ENCODE data around the gene OSBP. TPM values are rescaled to one million over a fixed set of nuclear protein-coding genes. Genes with fewer than 3 reads are reported as not detected.
"Not testable (repeated sequence)": the region's sequence is repeated elsewhere in the genome, so short reads cannot be mapped to it uniquely, and the experiment has no call there.

Gene OSBP
- total RNA-seq, 4 donors from 2014 or later = 27.4 to 45.2 (median 34.9) TPM

DNA sequence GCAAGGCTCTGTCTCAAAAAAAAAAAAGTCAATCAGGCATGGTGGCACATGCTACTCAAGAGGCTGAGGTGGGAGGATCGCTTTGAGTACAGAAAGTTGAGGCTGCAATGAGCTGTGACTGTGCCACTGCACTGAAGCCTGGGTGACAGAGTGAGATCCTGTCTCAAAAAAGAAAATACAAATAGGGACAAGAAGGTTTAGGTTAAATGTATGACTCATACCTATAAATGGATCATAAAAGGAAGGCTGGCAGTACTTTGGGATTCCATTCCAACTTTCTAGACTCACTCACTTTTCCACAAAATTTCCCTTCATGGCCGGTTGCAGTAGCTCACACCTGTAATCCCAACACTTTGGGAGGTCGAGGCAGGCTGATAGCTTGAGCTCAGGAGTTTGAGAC is 25.6 kb upstream of the OSBP start:
- intact Hi-C loops (cut with DNase I; ENCODE audit: low total_unique reads) = no loop called here
- H3K27me3 ChIP-seq = no peaks in the 10 kb centered on the region
- no peaks in the 10 kb centered on the region for H3K4me1 ChIP-seq
- DNase-seq = no peak
- peak overlapping the region in 2 of 4 donors; percentile 21 to 40 for H3K27ac ChIP-seq
- in situ Hi-C loops (cut with MboI; ENCODE audit: low sequenced_read_pairs in 4 of 4) = no loop called here
- H3K36me3 ChIP-seq = peaks cover 0 to 94% of the 10 kb centered on the region in 2 donors
- TF ChIP-seq POLR2A (IDR thresholded peaks at IDR 0.05) = no peak
- TF ChIP-seq, protein P1, sequence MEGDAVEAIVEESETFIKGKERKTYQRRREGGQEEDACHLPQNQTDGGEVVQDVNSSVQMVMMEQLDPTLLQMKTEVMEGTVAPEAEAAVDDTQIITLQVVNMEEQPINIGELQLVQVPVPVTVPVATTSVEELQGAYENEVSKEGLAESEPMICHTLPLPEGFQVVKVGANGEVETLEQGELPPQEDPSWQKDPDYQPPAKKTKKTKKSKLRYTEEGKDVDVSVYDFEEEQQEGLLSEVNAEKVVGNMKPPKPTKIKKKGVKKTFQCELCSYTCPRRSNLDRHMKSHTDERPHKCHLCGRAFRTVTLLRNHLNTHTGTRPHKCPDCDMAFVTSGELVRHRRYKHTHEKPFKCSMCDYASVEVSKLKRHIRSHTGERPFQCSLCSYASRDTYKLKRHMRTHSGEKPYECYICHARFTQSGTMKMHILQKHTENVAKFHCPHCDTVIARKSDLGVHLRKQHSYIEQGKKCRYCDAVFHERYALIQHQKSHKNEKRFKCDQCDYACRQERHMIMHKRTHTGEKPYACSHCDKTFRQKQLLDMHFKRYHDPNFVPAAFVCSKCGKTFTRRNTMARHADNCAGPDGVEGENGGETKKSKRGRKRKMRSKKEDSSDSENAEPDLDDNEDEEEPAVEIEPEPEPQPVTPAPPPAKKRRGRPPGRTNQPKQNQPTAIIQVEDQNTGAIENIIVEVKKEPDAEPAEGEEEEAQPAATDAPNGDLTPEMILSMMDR (IDR thresholded peaks at IDR 0.05 in 4 of 5, conservative IDR thresholded peaks at IDR 0.05 in 1 of 5) = no peak
- ATAC-seq = peak; percentile 39 to 46
- H3K4me3 ChIP-seq = no peak overlapping the region
- no peaks in the 10 kb centered on the region for H3K9me3 ChIP-seq

DNA sequence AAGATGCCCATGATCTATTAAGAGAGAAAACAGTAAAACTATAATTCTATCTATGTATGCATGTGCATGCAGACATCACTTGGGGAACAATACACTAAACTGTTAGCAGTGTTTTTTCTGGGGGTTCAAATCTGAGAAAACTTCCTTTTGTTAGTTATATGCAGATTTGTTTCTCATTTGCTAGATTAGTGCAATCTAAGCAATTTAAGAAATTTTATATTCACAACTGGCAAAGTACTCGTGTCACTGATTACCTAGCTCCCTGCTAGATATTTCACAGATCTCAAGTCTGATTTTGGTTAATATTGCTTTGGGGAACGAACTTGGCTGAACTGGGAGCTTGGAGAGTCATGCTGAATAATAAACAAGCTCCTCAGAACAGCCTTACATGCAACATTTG is 14.9 kb upstream of the OSBP start:
- Histone ChIP-seq H3K27ac (no peak overlapping the region), H3K9me3 (no peaks in the 10 kb centered on the region), H3K36me3 (peaks cover 0 to 3% of the 10 kb centered on the region in 2 donors), H3K4me3 (no peak overlapping the region), H3K27me3 (no peaks in the 10 kb centered on the region), H3K4me1 (no peaks in the 10 kb centered on the region)
- intact Hi-C loops (cut with DNase I; ENCODE audit: low total_unique reads) = no loop called here
- in situ Hi-C loops (cut with MboI; ENCODE audit: low sequenced_read_pairs in 4 of 4) = no loop called here
- DNase-seq (no peak), ATAC-seq (no peak)
- TF ChIP-seq, protein P1 (IDR thresholded peaks at IDR 0.05 in 4 of 5, conservative IDR thresholded peaks at IDR 0.05 in 1 of 5) = no peak
- no peak for TF ChIP-seq POLR2A (IDR thresholded peaks at IDR 0.05)

DNA sequence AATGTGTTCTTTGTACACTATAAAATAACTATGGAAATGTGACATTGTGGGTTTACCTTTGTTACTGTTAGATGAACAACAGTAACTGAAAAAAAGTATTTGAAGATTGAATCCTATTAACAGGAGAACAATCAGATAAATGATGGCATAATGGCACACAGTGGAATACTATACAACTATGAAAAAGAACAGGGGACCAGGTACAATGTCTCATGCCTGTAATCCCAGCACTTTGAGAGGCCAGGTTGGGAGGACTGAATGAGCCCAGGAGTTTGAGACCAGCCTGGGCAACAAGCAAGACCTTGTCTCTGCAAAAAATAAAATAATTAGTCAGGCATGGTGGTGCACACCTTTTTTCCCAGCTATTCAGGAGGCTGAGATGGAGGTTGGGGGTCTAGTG is 14.4 kb upstream of the OSBP start:
- H3K27me3 ChIP-seq = no peaks in the 10 kb centered on the region
- DNase-seq = no peak
- H3K9me3 ChIP-seq = no peaks in the 10 kb centered on the region
- no peak overlapping the region for H3K27ac ChIP-seq
- H3K36me3 ChIP-seq = no peaks in the 10 kb centered on the region
- no peak for TF ChIP-seq POLR2A (IDR thresholded peaks at IDR 0.05)
- TF ChIP-seq, protein P1 (IDR thresholded peaks at IDR 0.05 in 4 of 5, conservative IDR thresholded peaks at IDR 0.05 in 1 of 5) = no peak
- H3K4me3 ChIP-seq = no peak overlapping the region
- no peaks in the 10 kb centered on the region for H3K4me1 ChIP-seq
- in situ Hi-C loops (cut with MboI; ENCODE audit: low sequenced_read_pairs in 4 of 4) = no loop called here
- no peak for ATAC-seq
- intact Hi-C loops (cut with DNase I; ENCODE audit: low total_unique reads) = no loop called here

DNA sequence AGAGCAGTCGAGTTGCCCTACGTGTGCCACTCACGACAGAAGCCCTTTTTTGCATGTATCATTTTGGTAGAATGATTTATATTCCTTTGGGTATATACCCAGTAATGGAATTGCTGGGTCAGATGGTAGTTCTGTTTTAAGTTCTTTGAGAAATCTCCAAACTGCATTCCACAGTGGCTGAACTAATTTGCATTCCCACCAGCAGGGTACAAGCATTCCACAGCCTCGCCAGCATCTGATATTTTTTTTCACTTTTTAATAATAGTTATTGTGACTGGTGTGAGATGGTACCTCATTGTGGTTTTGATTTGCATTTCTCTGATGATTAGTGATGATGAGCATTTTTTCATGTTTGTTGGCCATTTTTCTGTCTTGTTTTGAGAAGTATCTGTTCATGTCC is 11.4 kb upstream of the OSBP start:
- H3K9me3 ChIP-seq; ATAC-seq; H3K27ac ChIP-seq; DNase-seq; H3K4me1 ChIP-seq; H3K4me3 ChIP-seq; H3K27me3 ChIP-seq; intact Hi-C loops (cut with DNase I; ENCODE audit: low total_unique reads); in situ Hi-C loops (cut with MboI; ENCODE audit: low sequenced_read_pairs in 4 of 4); H3K36me3 ChIP-seq: not testable (repeated sequence)

DNA sequence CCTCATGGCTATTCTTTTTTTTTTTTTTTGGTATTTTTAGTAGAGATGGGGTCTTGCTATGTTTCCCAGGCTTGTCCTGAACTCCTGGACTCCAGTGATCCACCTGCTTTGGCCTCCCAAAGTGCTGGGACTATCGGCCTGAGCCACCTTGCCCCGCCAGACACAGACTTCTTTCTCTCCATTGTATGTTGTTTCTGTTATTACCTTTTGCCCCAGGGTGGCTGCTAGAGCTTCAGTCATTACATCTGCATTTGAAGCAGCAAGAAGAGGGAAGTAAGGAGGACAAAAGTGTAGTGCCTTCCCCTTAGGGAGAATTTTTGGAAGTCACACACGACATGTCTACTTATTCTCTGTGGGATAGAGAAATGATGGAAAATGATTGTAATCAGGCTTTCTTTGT is 10.1 kb upstream of the OSBP start:
- in situ Hi-C loops (cut with MboI; ENCODE audit: low sequenced_read_pairs in 4 of 4) = no loop called here
- Histone ChIP-seq H3K9me3 (no peaks in the 10 kb centered on the region), H3K4me1 (no peaks in the 10 kb centered on the region), H3K4me3 (no peak overlapping the region), H3K27ac (no peak overlapping the region), H3K36me3 (no peaks in the 10 kb centered on the region), H3K27me3 (no peaks in the 10 kb centered on the region)
- no peak for TF ChIP-seq POLR2A (IDR thresholded peaks at IDR 0.05)
- TF ChIP-seq, protein P1 (IDR thresholded peaks at IDR 0.05 in 4 of 5, conservative IDR thresholded peaks at IDR 0.05 in 1 of 5) = no peak
- DNase-seq = no peak
- intact Hi-C loops (cut with DNase I; ENCODE audit: low total_unique reads) = no loop called here
- ATAC-seq = no peak
